GM12878 (cell line): Measurements from ENCODE around the gene NECTIN2. TPM values are rescaled to one million over a fixed set of nuclear protein-coding genes. Genes with fewer than 3 reads are reported as not detected.

Source experiments
- ATAC-seq: fragments of 200-7000 bp; cut with Tn5 transposase; 3 replicates; pipeline ENCODE4 v1.9.1; 2020; ENCODE audit warnings: mild to moderate bottlenecking, moderate library complexity
- BruUV-seq: library from RNA; stranded (reverse); fragments of 400-500 nt; replicated peaks from 2 replicates; lab custom pipeline; 2021; lab: Mats Ljungman, UMichigan
- CTCF ChIA-PET: fragments of 300-600 bp; sonication (Branson Sonifier 250); formaldehyde crosslinking; extraction: SDS; loops from one replicate; lab custom pipeline; 2021; ENCODE audit warnings: inconsistent platforms; lab: Yijun Ruan, JAX
- POLR2A ChIA-PET: fragments of 350-600 bp; formaldehyde crosslinking; extraction: SDS; loops from one replicate; lab custom pipeline; 2021; ENCODE audit warnings: inconsistent platforms; lab: Charles Lee
- RAD21 ChIA-PET: fragments of 300-600 bp; sonication (Branson Sonifier 250); formaldehyde crosslinking; loops from one replicate; lab custom pipeline; 2023; ENCODE audit warnings: antibody characterized with exemption; ENCODE audit not compliant: unreplicated experiment; lab: Charles Lee
- SMC1A ChIA-PET: fragments of 300-600 bp; sonication (Branson Sonifier 250); formaldehyde crosslinking; loops from one replicate; lab custom pipeline; 2023; ENCODE audit not compliant: unreplicated experiment, uncharacterized antibody; lab: Charles Lee
- DNase-seq: peaks from one replicate; pipeline ENCODE4 v3.0.0-alpha.2; 2011; ENCODE audit warnings: low read depth, low spot score
- FAIRE-seq: peaks from 3 replicates; lab custom pipeline; 2011; peaks lifted over from hg19 to GRCh38; lab: Jason Lieb, UNC
- H2AFZ ChIP-seq: 2 replicates; pipeline ENCODE4 v1.6.0; 2011; ENCODE audit warnings: low read depth, low read length, control low read depth; ENCODE audit not compliant: control insufficient read depth
- H3K27ac ChIP-seq: 2 replicates; pipeline ENCODE4 v1.5.1; 2011; ENCODE audit warnings: control low read depth; ENCODE audit not compliant: control insufficient read depth, insufficient read depth
- H3K27me3 ChIP-seq, 2 experiments: replicated peaks in 1 of 2; 2 replicates each; pipeline versions ENCODE4 v1.6.0 to v1.6.1; 2011; ENCODE audit warnings: low read length in 1 of 2; ENCODE audit not compliant: control insufficient read depth in 2 of 2, insufficient read depth in 2 of 2
- H3K36me3 ChIP-seq, 2 experiments: 2 replicates each; pipeline ENCODE4 v1.5.1; 2011; ENCODE audit warnings: low read length in 1 of 2; ENCODE audit not compliant: control insufficient read depth in 2 of 2, insufficient read depth in 2 of 2
- H3K4me1 ChIP-seq: 2 replicates; pipeline ENCODE4 v1.6.1; 2011; ENCODE audit warnings: mild to moderate bottlenecking, low read length, moderate library complexity, mixed read lengths; ENCODE audit not compliant: control insufficient read depth, insufficient read depth
- H3K4me2 ChIP-seq: 2 replicates; pipeline ENCODE4 v1.6.0; 2011; ENCODE audit warnings: control low read depth; ENCODE audit not compliant: control insufficient read depth, insufficient read depth
- H3K4me3 ChIP-seq: fragments of 200-600 bp; sonication (generic); 2 replicates; pipeline ENCODE4 v1.5.1; 2016
- H3K79me2 ChIP-seq: 2 replicates; pipeline ENCODE4 v1.6.0; 2011; ENCODE audit warnings: low read length; ENCODE audit not compliant: control insufficient read depth, insufficient read depth
- H3K9ac ChIP-seq: 2 replicates; pipeline ENCODE4 v1.8.0; 2011; ENCODE audit warnings: low read length, control low read depth, mixed read lengths; ENCODE audit not compliant: control insufficient read depth, insufficient read depth
- H3K9me3 ChIP-seq: replicated peaks from 3 replicates; pipeline ENCODE4 v1.5.1; 2011; ENCODE audit warnings: mild to moderate bottlenecking, low read length; ENCODE audit not compliant: control insufficient read depth, insufficient read depth
- H4K20me1 ChIP-seq: 2 replicates; pipeline ENCODE4 v1.6.0; 2011; ENCODE audit not compliant: control insufficient read depth, insufficient read depth
- ASH2L ChIP-seq: fragments of 300-600, 200-600 bp; sonication (generic); IDR thresholded peaks from 2 replicates; pipeline ENCODE4 v1.6.1; 2017; ENCODE audit warnings: low read depth, mild to moderate bottlenecking, borderline replicate concordance
- BCLAF1 ChIP-seq: fragments of 450-650 bp; IDR thresholded peaks from 2 replicates; pipeline ENCODE4 v1.6.1; 2017; ENCODE audit warnings: antibody characterized with exemption, mild to moderate bottlenecking, moderate library complexity
- LARP7 ChIP-seq: fragments of 450-650 bp; IDR thresholded peaks from 2 replicates; pipeline ENCODE4 v1.6.1; 2017; ENCODE audit warnings: mild to moderate bottlenecking
- NKRF ChIP-seq: fragments of 450-650 bp; conservative IDR thresholded peaks from 2 replicates; pipeline ENCODE4 v1.6.1; 2017; ENCODE audit warnings: mild to moderate bottlenecking, moderate library complexity
- POLR2A ChIP-seq: IDR thresholded peaks from 2 replicates; pipeline ENCODE4 v1.6.1; 2011; ENCODE audit warnings: low read depth, mild to moderate bottlenecking, low read length
- RELA ChIP-seq: fragments of 450-650 bp; IDR thresholded peaks from 2 replicates; pipeline ENCODE4 v1.8.0; 2014; ENCODE audit warnings: borderline replicate concordance; ENCODE audit not compliant: partially characterized antibody
- SREBF2 ChIP-seq: IDR thresholded peaks from 2 replicates; pipeline ENCODE4 v1.6.1; 2012; ENCODE audit warnings: mild to moderate bottlenecking, low read length
- WRNIP1 ChIP-seq: IDR thresholded peaks from 2 replicates; pipeline ENCODE4 v1.6.1; 2011; ENCODE audit warnings: low read depth, low read length, improper control_type of control experiment, borderline replicate concordance
- ZNF384 ChIP-seq: IDR thresholded peaks from 2 replicates; pipeline ENCODE4 v1.6.1; 2012; ENCODE audit warnings: low read depth, mild to moderate bottlenecking, low read length, improper control_type of control experiment, borderline replicate concordance
- WGBS: methylation state at CpG from one replicate; pipeline ENCODE4 v1.1.6; 2016; ENCODE audit warnings: low lambda C conversion rate; ENCODE audit not compliant: insufficient replicate concordance, insufficient coverage; ENCODE audit errors: missing lambda C conversion rate; 5-methylcytosine and 5-hydroxymethylcytosine counted together
- in situ Hi-C: fragments of 300-500 bp; cut with MboI; formaldehyde crosslinking; loops from 9 replicates; pipeline ENCODE4 v1.14.3; 2018; ENCODE audit warnings: mixed read lengths
- intact Hi-C: fragments of 100-400 bp; cut with micrococcal nuclease; formaldehyde crosslinking; loops from one replicate; pipeline ENCODE4 v1.14.2; 2022; ENCODE audit not compliant: unreplicated experiment
- polyA plus RNA-seq, 11 experiments: library from polyadenylated mRNA; depleted of rRNA in 4 of 11; unstranded in 6 of 11; stranded (reverse) in 5 of 11; fragments of >200 nt; fragmentation: Nextera tagmentation in 4 of 11; fragmentation: Illumina TruSeq in 1 of 11; extraction: Ambion mirVana in 4 of 11; extraction: Trizol in 1 of 11; gene quantifications; 1 replicate in 1 of 11; 2 replicates in 10 of 11; pipeline versions ENCODE4 v1.2.1 to v1.2.3, GENCODE V29; 2011 to 2016; ENCODE audit warnings: inconsistent platforms in 2 of 11, missing spikeins in 2 of 11, low read depth in 1 of 11
- total RNA-seq, 4 experiments: library from RNA; depleted of rRNA in 3 of 4; stranded (reverse); fragments of >200 nt in 3 of 4; fragmentation: Illumina TruSeq in 1 of 4; extraction: Trizol in 1 of 4; gene quantifications; 2 replicates each; pipeline versions ENCODE4 v1.2.1 to v1.2.3, GENCODE V29; 2013 to 2021
- TF ChIP-seq, protein P1 (sequence below): IDR thresholded peaks from 2 replicates; pipeline ENCODE4 v1.6.1; 2011; ENCODE audit warnings: low read depth, mild to moderate bottlenecking, low read length, moderate library complexity, borderline replicate concordance; ENCODE audit errors: extremely low read depth

The NECTIN2 gene
- total and polyA plus RNA-seq, 10 of the 15 experiments (the other 5 are each of a cell fraction or from before 2014, with no cell fraction given) = 0.05 to 0.36 (median 0.26) TPM; not detected in 5

- ATAC-seq (no peak), FAIRE-seq (no peak), DNase-seq (no peak)
- Histone ChIP-seq H2AFZ (no peak overlapping the region), H3K79me2 (no peaks in the 10 kb centered on the region), H3K27ac (no peak overlapping the region), H3K4me3 (no peak overlapping the region), H3K9ac (no peak overlapping the region), H3K27me3 (peaks cover 9 to 11% of the 10 kb centered on the region in 2 experiments), H4K20me1 (no peaks in the 10 kb centered on the region), H3K4me1 (peaks cover 8% of the 10 kb centered on the region), H3K36me3 (no peaks in the 10 kb centered on the region), H3K9me3 (no peaks in the 10 kb centered on the region), H3K4me2 (no peak overlapping the region)
- SMC1A ChIA-PET = no interaction called here
- intact Hi-C loops = loop anchor here (5.0 to 10.0 kb wide), 2 partner anchors 44 to 193 kb away; partner anchors contain the start of gene TOMM40
- WGBS = 29% methylated on average over 16 of the region's 19 CpGs
- in situ Hi-C loops = no loop called here
- CTCF ChIA-PET = interaction anchor here (0.6 to 1.0 kb wide), 3 partner anchors 194 to 265 kb away, joined by 3 read pairs; no protein-coding TSS in a partner anchor
- POLR2A ChIA-PET = no interaction called here
- TF ChIP-seq, protein P1, sequence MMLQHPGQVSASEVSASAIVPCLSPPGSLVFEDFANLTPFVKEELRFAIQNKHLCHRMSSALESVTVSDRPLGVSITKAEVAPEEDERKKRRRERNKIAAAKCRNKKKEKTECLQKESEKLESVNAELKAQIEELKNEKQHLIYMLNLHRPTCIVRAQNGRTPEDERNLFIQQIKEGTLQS = no peak
- no peak for TF ChIP-seq BCLAF1
- no peak for TF ChIP-seq NKRF
- no peak for TF ChIP-seq POLR2A
- no peak for TF ChIP-seq LARP7
- no peak for TF ChIP-seq SREBF2
- TF ChIP-seq ZNF384 = no peak
- TF ChIP-seq ASH2L = no peak
- TF ChIP-seq WRNIP1 = no peak
- no peak for TF ChIP-seq RELA
- RAD21 ChIA-PET = no interaction called here
- BruUV-seq = no TSS peak
These were observed 2.1 kb downstream of the NECTIN2 start for GRCh38 chr19:44848036-44848811.
